Kidney epithelial cell (primary cell): Measurements from ENCODE around the gene AGBL4. TPM values are rescaled to one million over a fixed set of nuclear protein-coding genes. Genes with fewer than 3 reads are reported as not detected.
A peak's percentile ranks its signal among the peaks of the same experiment; 100 is the strongest.

Experiments used
- DNase-seq: peaks from one replicate; pipeline ENCODE4 v3.0.0-alpha.2; 2010; ENCODE audit warnings: low read depth
- H3K27me3 ChIP-seq: 2 replicates; pipeline ENCODE4 v1.6.0; 2011; ENCODE audit warnings: low read length; ENCODE audit not compliant: control insufficient read depth, insufficient read depth
- H3K36me3 ChIP-seq: 2 replicates; pipeline ENCODE4 v1.5.1; 2011; ENCODE audit warnings: low read length; ENCODE audit not compliant: control insufficient read depth, insufficient read depth
- H3K4me3 ChIP-seq: 2 replicates; pipeline ENCODE4 v1.5.1; 2011; ENCODE audit warnings: low read depth, mild to moderate bottlenecking, control low read depth, low read length
- CTCF ChIP-seq: IDR thresholded peaks from 2 replicates; pipeline ENCODE4 v1.5.1; 2011; ENCODE audit warnings: mild to moderate bottlenecking, moderate library complexity, low read length, control low read depth, inconsistent platforms; ENCODE audit not compliant: insufficient read depth, poor library complexity, severe bottlenecking
- total RNA-seq: library from RNA; depleted of rRNA; stranded (reverse); fragments of >200 nt; gene quantifications from 2 replicates; pipeline ENCODE4 v1.2.3, GENCODE V29; 2015

The AGBL4 gene
- total RNA-seq, 1 donor from 2014 or later: not detected

DNA sequence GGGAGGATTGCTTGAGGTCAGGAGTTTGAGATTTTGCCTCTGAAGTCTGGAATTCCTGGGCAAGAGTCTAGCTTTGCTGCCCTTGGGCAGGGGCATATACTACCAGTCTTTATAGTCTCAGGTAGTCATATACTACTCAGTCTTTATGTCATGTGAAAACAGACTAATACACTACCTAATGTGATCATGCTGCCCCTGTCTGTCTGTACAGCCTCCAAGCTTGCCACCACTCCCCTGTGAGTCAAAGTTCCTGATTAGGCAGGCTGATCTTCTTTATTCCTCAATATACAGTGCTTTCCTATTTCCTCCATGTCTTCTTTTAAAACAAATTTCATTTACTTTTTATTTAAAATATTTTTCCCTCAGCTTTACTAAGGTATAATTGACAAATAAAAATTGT lies 1141.7 kb downstream of the AGBL4 start:
- H3K36me3 ChIP-seq: no peaks in the 10 kb centered on the region
- DNase-seq: no peak

GRCh38 chr1:48878191-48878940 lies 1145.4 kb downstream of the AGBL4 start:
- H3K27me3 ChIP-seq: no peaks in the 10 kb centered on the region
- peak; percentile 82 for DNase-seq
- no peak for TF ChIP-seq CTCF
- H3K4me3 ChIP-seq: no peak overlapping the region
- H3K36me3 ChIP-seq: no peaks in the 10 kb centered on the region

More for the DNA sequence above, 1141.7 kb downstream of the AGBL4 start:
- TF ChIP-seq CTCF: no peak
- H3K27me3 ChIP-seq: no peaks in the 10 kb centered on the region
- no peak overlapping the region for H3K4me3 ChIP-seq

DNA sequence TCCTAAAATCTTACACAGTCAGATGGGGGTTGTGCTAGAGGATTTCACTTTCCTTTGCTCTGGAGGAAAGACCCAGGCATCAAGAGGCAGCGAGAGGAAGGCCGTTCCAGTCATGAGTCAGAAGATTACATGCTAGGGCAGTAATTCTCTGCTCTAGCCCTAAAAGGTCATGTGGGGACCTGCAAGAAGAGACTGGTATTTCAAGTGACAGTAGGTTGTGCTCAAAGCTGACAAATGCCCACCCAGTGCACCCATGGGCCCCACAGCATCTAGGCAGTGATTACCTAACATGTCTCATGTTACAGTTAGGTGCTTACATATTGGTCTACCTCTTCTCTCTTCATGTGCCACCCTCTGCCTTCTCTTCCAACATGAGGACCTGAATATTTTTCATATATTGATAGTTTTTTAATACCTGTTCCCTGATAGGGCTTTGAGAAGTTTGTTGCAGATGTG lies 1147.4 kb downstream of the AGBL4 start:
- no peaks in the 10 kb centered on the region for H3K36me3 ChIP-seq
- no peaks in the 10 kb centered on the region for H3K27me3 ChIP-seq
- H3K4me3 ChIP-seq: no peak overlapping the region
- TF ChIP-seq CTCF: no peak
- DNase-seq: no peak

DNA sequence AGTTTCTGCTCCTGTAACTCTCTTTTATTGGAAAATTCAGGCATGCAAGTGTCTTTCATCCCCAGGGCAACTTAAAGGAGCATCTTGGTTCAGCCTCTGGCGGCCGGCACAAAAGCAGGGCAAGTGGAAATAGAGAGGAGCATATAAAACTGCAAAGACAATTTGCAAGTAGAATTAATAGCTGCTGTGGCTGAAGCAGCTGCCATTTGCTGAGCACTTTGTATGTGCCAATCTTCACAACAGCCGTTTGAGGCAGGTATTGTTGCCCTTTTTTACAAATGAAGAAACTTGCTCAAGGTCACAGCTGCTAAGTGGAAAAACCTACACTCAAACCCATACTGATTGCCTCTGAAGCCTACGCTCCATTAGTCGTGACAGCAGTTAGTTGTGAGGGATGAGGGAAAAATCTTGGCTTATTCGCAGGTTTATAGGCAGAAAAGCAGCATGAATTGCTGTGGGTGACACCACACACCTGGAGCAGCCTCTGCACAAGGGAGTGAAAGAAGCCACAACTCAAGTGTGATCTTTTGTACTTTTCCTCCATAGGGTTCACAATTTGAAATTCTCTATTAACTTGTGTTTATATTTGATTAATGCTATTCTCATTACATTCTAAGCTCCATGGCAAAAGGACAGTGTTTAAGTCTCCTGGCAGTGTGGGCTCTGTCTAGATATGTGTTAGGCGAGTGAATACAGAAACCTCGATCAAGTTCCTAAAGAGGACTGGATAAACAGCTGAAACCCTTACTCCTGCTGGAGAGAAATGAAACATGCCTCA lies 1148.0 kb downstream of the AGBL4 start:
- Histone ChIP-seq H3K36me3 (no peaks in the 10 kb centered on the region), H3K27me3 (no peaks in the 10 kb centered on the region), H3K4me3 (no peak overlapping the region)
- no peak for TF ChIP-seq CTCF
- DNase-seq: no peak

- no peak for TF ChIP-seq CTCF
- no peaks in the 10 kb centered on the region for H3K27me3 ChIP-seq
- H3K4me3 ChIP-seq: no peak overlapping the region
- DNase-seq: no peak
- no peaks in the 10 kb centered on the region for H3K36me3 ChIP-seq
Observed at GRCh38 chr1:48873944-48874343, 1149.8 kb downstream of the AGBL4 start.
